Measurements from ENCODE around the gene POLR2E.

- TF ChIP-seq CTCF (IDR thresholded peaks at IDR 0.05), result no peak
- no peak for TF ChIP-seq POLR2A (IDR thresholded peaks at IDR 0.05)
Observed at GRCh38 chr19:1138121-1138520, 42.9 kb upstream of the POLR2E start.

Data from body of pancreas (tissue), 4 donors.